Breast epithelium (tissue), 4 donors: ENCODE data around the gene CDYL. TPM values are rescaled to one million over a fixed set of nuclear protein-coding genes. Genes with fewer than 3 reads are reported as not detected.

Experiments used
- DNase-seq, 2 donors: peaks; one replicate each; pipeline ENCODE4 v3.0.0-alpha.2; 2019; ENCODE audit warnings: low spot score in 2 of 2
- H3K27ac ChIP-seq, 2 donors: fragments of 200-600 bp; sonication (generic) in 1 of 2; one replicate each; pipeline ENCODE4 v1.5.1; 2016 to 2019; ENCODE audit warnings: mild to moderate bottlenecking in 1 of 2
- H3K27me3 ChIP-seq, 2 donors: fragments of 200-600 bp; sonication (generic) in 1 of 2; one replicate each; pipeline versions ENCODE4 v1.5.1 to v1.6.0; 2017 to 2019; ENCODE audit warnings: control low read depth in 1 of 2, mild to moderate bottlenecking in 1 of 2
- H3K36me3 ChIP-seq: fragments of 200-600 bp; one replicate; pipeline ENCODE4 v1.5.1; 2019
- H3K4me1 ChIP-seq, 2 donors: fragments of 200-600 bp; sonication (generic); one replicate each; pipeline ENCODE4 v1.5.1; 2016 to 2019; ENCODE audit warnings: control low read depth in 1 of 2
- H3K4me3 ChIP-seq, 3 donors: fragments of 200-600 bp; sonication (generic); 1 replicate in 2 of 3; 2 replicates in 1 of 3; pipeline ENCODE4 v1.5.1; 2016 to 2019; ENCODE audit warnings: mild to moderate bottlenecking in 3 of 3, moderate library complexity in 2 of 3
- H3K9me3 ChIP-seq, 2 donors: fragments of 200-600 bp; sonication (generic) in 1 of 2; one replicate each; pipeline ENCODE4 v1.5.1; 2016 to 2019; ENCODE audit warnings: control low read depth in 1 of 2
- POLR2A ChIP-seq: fragments of 450-650 bp; IDR thresholded peaks from one replicate; pipeline ENCODE4 v1.6.1; 2016; ENCODE audit warnings: antibody characterized with exemption, mild to moderate bottlenecking, moderate library complexity
- POLR2AphosphoS5 ChIP-seq, 3 donors: sonication (generic); formaldehyde crosslinking; IDR thresholded peaks; one replicate each; pipeline ENCODE4 v1.6.1; 2017; ENCODE audit warnings: antibody characterized with exemption in 3 of 3
- intact Hi-C: fragments of 100-400 bp; cut with DNase I; formaldehyde crosslinking; loops from one replicate; pipeline ENCODE4 v1.15.1; 2023; ENCODE audit warnings: low total_unique reads
- total RNA-seq, 3 donors: library from RNA; depleted of rRNA; stranded (reverse); fragments of >200 nt; gene quantifications; one replicate each; pipeline ENCODE4 v1.1.0, GENCODE V29; 2016
- TF ChIP-seq, protein P1 (sequence below), 3 donors: fragments of 450-650 bp; IDR thresholded peaks; one replicate each; pipeline ENCODE4 v1.5.1; 2016 to 2017; ENCODE audit warnings: antibody characterized with exemption in 3 of 3, mild to moderate bottlenecking in 3 of 3, moderate library complexity in 3 of 3

The CDYL gene
- total RNA-seq, 3 donors from 2014 or later, result 32.9 to 58.0 (median 40.0) TPM

DNA sequence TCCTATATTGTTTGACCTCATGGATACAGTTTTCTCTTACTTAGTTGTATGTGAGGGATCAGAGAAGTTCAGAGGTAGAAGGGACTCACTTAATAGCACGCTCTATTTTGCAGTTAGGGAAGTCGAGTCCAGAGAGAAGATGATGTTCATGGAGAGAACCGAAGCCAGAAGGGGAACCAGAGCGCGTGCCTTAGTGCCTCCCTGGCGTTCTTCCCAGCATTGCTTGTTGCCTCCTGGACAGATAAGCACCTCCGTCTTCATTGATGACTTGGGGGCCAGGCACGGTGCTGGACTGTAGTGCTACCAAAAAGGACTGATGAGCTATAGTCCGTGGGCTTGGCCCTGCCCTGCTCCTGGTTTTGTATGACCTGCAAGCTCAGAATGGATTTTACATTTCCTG, 117.8 kb downstream of the CDYL start:
- TF ChIP-seq POLR2AphosphoS5 (IDR thresholded peaks at IDR 0.05), result no peak
- no peak for TF ChIP-seq POLR2A
- TF ChIP-seq, protein P1, sequence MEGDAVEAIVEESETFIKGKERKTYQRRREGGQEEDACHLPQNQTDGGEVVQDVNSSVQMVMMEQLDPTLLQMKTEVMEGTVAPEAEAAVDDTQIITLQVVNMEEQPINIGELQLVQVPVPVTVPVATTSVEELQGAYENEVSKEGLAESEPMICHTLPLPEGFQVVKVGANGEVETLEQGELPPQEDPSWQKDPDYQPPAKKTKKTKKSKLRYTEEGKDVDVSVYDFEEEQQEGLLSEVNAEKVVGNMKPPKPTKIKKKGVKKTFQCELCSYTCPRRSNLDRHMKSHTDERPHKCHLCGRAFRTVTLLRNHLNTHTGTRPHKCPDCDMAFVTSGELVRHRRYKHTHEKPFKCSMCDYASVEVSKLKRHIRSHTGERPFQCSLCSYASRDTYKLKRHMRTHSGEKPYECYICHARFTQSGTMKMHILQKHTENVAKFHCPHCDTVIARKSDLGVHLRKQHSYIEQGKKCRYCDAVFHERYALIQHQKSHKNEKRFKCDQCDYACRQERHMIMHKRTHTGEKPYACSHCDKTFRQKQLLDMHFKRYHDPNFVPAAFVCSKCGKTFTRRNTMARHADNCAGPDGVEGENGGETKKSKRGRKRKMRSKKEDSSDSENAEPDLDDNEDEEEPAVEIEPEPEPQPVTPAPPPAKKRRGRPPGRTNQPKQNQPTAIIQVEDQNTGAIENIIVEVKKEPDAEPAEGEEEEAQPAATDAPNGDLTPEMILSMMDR (IDR thresholded peaks at IDR 0.05), result no peak
- H3K4me3 ChIP-seq, result no peak overlapping the region
- no peaks in the 10 kb centered on the region for H3K27me3 ChIP-seq
- no peaks in the 10 kb centered on the region for H3K36me3 ChIP-seq
- H3K27ac ChIP-seq, result no peak overlapping the region
- DNase-seq, result no peak
- H3K4me1 ChIP-seq, result no peaks in the 10 kb centered on the region
- intact Hi-C loops, result no loop called here
- H3K9me3 ChIP-seq, result no peaks in the 10 kb centered on the region

DNA sequence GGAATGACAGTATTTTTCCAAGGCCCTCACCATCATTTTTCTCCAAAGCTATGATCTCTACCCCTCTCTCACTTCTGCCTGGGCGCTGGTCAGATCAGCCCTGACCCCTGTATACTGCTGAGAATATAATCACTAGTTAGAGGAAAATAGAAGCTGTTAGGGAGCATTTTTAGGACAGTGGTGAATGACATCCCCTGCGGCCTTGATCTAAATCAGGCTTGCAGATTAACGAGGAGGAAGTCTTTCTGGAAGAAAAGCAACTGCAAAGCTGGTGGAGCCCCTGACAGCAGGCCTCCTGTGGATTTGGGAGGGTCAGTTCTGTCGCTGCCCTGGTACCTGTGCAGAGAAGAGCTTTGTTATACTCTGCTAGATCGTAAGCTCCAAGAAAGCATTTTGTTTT, 119.8 kb downstream of the CDYL start:
- no peaks in the 10 kb centered on the region for H3K9me3 ChIP-seq
- intact Hi-C loops, result no loop called here
- H3K4me1 ChIP-seq, result no peaks in the 10 kb centered on the region
- H3K27ac ChIP-seq, result no peak overlapping the region
- H3K36me3 ChIP-seq, result no peaks in the 10 kb centered on the region
- no peaks in the 10 kb centered on the region for H3K27me3 ChIP-seq
- no peak for DNase-seq
- no peak overlapping the region for H3K4me3 ChIP-seq
- TF ChIP-seq, protein P1 (IDR thresholded peaks at IDR 0.05), result no peak
- no peak for TF ChIP-seq POLR2AphosphoS5 (IDR thresholded peaks at IDR 0.05)
- no peak for TF ChIP-seq POLR2A

DNA sequence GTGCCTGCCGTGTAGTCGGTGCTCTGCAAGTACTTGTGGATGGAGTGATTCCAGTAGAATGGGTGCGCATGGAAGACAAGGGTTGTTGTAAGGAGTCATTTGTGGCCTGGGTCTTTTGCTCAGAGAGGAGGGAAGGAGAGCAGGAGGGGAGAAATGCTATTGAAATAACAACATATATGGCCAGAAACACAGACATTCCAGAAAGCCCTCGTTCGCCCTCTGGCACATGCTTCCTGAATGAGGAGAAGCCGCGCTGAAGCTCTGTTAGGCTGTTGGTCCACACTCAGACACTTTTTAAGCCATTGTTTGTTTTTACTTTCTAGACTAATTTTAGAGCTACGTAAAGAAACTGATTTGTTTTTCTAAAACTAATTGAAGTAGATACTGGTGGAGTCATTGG, 120.2 kb downstream of the CDYL start:
- H3K36me3 ChIP-seq, result no peaks in the 10 kb centered on the region
- no peaks in the 10 kb centered on the region for H3K9me3 ChIP-seq
- TF ChIP-seq, protein P1 (IDR thresholded peaks at IDR 0.05), result no peak
- no peak for TF ChIP-seq POLR2AphosphoS5 (IDR thresholded peaks at IDR 0.05)
- TF ChIP-seq POLR2A, result no peak
- intact Hi-C loops, result no loop called here
- DNase-seq, result no peak
- no peak overlapping the region for H3K27ac ChIP-seq
- no peaks in the 10 kb centered on the region for H3K4me1 ChIP-seq
- H3K27me3 ChIP-seq, result no peaks in the 10 kb centered on the region
- no peak overlapping the region for H3K4me3 ChIP-seq

DNA sequence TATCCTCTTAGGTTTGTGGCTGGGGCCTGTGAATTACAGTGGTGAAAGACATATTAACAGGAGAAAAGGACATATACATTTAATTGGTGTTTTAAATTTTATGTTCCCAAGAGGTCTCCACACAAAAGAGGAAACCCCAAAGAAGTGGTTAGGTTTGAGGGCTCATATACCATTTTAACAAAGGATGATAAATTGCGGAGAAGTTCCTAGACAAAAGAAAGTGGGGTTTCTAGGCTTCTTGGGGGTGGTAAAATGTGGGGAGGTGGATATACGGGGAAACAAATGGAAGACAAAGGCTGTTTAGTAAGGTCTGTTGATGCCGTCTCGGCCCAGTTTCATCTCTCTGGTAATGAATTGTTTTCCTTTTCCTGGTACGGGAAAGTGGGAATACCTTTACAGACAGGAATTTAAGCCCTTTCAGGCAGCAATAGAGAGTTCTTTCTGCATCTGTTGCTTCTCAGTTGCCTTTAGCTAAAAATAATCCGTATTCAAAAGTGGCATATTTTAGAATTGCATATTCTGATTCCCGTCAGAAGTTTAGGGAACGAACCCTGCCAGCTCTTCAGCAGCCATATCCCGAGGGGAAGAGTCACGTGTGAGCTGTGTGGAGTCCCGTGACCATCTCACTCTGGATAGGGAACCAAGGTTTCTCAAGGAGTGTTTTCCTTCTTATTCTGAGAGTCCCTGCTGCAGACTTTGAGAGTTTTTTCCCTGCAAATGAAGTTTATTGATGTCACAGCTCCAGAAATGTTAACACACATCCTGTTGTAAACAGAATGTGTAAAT, 123.2 kb downstream of the CDYL start:
- no peak for TF ChIP-seq POLR2A
- TF ChIP-seq, protein P1 (IDR thresholded peaks at IDR 0.05), result no peak
- TF ChIP-seq POLR2AphosphoS5 (IDR thresholded peaks at IDR 0.05), result no peak
- H3K9me3 ChIP-seq, result no peaks in the 10 kb centered on the region
- no peak overlapping the region for H3K27ac ChIP-seq
- no peaks in the 10 kb centered on the region for H3K4me1 ChIP-seq
- DNase-seq, result no peak
- H3K4me3 ChIP-seq, result no peak overlapping the region
- no peaks in the 10 kb centered on the region for H3K36me3 ChIP-seq
- no peaks in the 10 kb centered on the region for H3K27me3 ChIP-seq
- intact Hi-C loops, result no loop called here

DNA sequence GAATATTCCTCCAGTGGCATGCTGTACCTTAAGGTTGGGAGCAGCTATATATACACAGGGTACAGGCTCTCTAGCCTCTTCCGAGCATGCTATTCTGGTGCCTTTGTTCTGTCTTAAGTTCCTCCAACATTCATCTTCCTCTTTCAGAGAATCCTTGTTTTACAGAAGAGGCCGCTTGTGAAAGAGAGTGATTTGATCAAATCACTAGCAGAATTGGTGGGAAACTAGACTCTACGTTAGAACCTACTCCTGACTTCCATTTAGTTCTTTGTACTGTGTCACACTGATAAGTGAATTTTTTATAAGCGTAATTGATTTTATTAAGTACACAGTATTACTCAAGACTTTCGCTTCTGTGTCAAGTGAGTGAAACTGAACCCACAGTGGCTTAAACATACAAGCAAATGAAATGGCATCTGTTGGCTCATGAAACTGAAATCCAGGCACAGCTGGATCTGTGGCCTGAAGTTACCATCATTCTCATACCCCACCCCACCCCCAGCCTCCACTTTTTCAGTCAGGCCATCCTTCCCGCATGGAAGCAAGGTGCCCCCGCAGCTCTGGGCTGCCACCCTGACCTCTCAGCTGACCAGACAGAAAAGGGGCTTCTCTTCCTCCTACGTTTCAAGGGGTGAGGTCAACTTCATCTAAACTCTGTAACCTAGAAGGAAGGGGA, 125.3 kb downstream of the CDYL start:
- Histone ChIP-seq H3K27me3 (no peaks in the 10 kb centered on the region), H3K36me3 (no peaks in the 10 kb centered on the region), H3K9me3 (no peaks in the 10 kb centered on the region), H3K4me3 (no peak overlapping the region), H3K4me1 (no peaks in the 10 kb centered on the region), H3K27ac (no peak overlapping the region)
- DNase-seq, result no peak
- intact Hi-C loops, result no loop called here
- TF ChIP-seq POLR2AphosphoS5 (IDR thresholded peaks at IDR 0.05), result no peak
